CD14-positive monocyte (primary cell): ENCODE measurements around the gene SRSF6. TPM values are rescaled to one million over a fixed set of nuclear protein-coding genes. Genes with fewer than 3 reads are reported as not detected.

ENCODE experiments used
- DNase-seq, 3 donors: peaks; one replicate each; pipeline ENCODE4 v3.0.0-alpha.2; 2011 to 2022
- H2AFZ ChIP-seq: 2 replicates; pipeline ENCODE4 v1.6.0; 2012; ENCODE audit warnings: mild to moderate bottlenecking, low read depth, low read length, inconsistent platforms; ENCODE audit not compliant: insufficient read depth, poor library complexity, severe bottlenecking
- H3K27ac ChIP-seq, 2 donors: 1 replicate in 1 of 2; 2 replicates in 1 of 2; pipeline ENCODE4 v1.5.1; 2012 to 2013; ENCODE audit warnings: low read length in 2 of 2, control low read depth in 1 of 2, inconsistent platforms in 1 of 2, low read depth in 1 of 2, mild to moderate bottlenecking in 1 of 2
- H3K27me3 ChIP-seq, 2 donors: one replicate each; pipeline versions ENCODE4 v1.6.0 to v1.6.1; 2011 to 2013; ENCODE audit warnings: low read length in 2 of 2; ENCODE audit not compliant: control insufficient read depth in 2 of 2, insufficient read depth in 2 of 2
- H3K36me3 ChIP-seq, 2 donors: replicated peaks in 1 of 2; 1 replicate in 1 of 2; 2 replicates in 1 of 2; pipeline versions ENCODE4 v1.5.1 to v1.6.1; 2012 to 2013; ENCODE audit warnings: low read length in 2 of 2, control low read depth in 1 of 2, inconsistent platforms in 1 of 2, mild to moderate bottlenecking in 1 of 2; ENCODE audit not compliant: insufficient read depth in 2 of 2, control insufficient read depth in 1 of 2
- H3K4me1 ChIP-seq, 2 donors: 1 replicate in 1 of 2; 2 replicates in 1 of 2; pipeline versions ENCODE4 v1.5.1 to v1.6.1; 2012 to 2013; ENCODE audit warnings: low read length in 2 of 2, control low read depth in 1 of 2, inconsistent platforms in 1 of 2, mild to moderate bottlenecking in 1 of 2, moderate library complexity in 1 of 2; ENCODE audit not compliant: insufficient read depth in 2 of 2, control insufficient read depth in 1 of 2
- H3K4me2 ChIP-seq: replicated peaks from 2 replicates; pipeline ENCODE3; 2012; ENCODE audit warnings: low read length, moderate library complexity, mild to moderate bottlenecking; ENCODE audit not compliant: poor library complexity, severe bottlenecking; ENCODE audit errors: extremely low read depth
- H3K4me3 ChIP-seq, 3 experiments: fragments of 200-600 bp in 1 of 3; sonication (generic) in 1 of 3; replicated peaks in 1 of 3; 1 replicate in 2 of 3; 2 replicates in 1 of 3; pipeline ENCODE4 v1.5.1; 2011 to 2013; ENCODE audit warnings: low read length in 3 of 3, mild to moderate bottlenecking in 3 of 3, control low read depth in 2 of 3, low read depth in 2 of 3, inconsistent platforms in 1 of 3, moderate library complexity in 1 of 3
- H3K79me2 ChIP-seq: 2 replicates; pipeline ENCODE4 v1.6.0; 2012; ENCODE audit warnings: mild to moderate bottlenecking, control low read depth, inconsistent platforms, low read length, moderate library complexity; ENCODE audit not compliant: insufficient read depth
- H3K9ac ChIP-seq: 2 replicates; pipeline ENCODE4 v1.6.0; 2017; ENCODE audit warnings: low read length, mild to moderate bottlenecking; ENCODE audit not compliant: insufficient read depth, poor library complexity, severe bottlenecking
- H3K9me3 ChIP-seq, 2 donors: replicated peaks in 1 of 2; 1 replicate in 1 of 2; 2 replicates in 1 of 2; pipeline versions ENCODE4 v1.5.1 to v1.6.1; 2012 to 2013; ENCODE audit warnings: low read length in 2 of 2, control low read depth in 1 of 2; ENCODE audit not compliant: control insufficient read depth in 1 of 2, insufficient read depth in 1 of 2
- H4K20me1 ChIP-seq: 2 replicates; pipeline ENCODE4 v1.6.0; 2012; ENCODE audit warnings: mild to moderate bottlenecking, low read length, control low read depth, moderate library complexity; ENCODE audit not compliant: insufficient read depth
- H3K27ac Mint-ChIP-seq, 7 donors: one replicate each; pipeline ENCODE4 v1.8.0; 2020; ENCODE audit warnings: mild to moderate bottlenecking in 7 of 7, mixed read lengths in 7 of 7, moderate library complexity in 6 of 7, inconsistent platforms in 2 of 7
- H3K27me3 Mint-ChIP-seq, 3 donors: one replicate each; pipeline ENCODE4 v1.8.0; 2021 to 2022; ENCODE audit warnings: low read depth in 3 of 3, mild to moderate bottlenecking in 3 of 3, mixed read lengths in 3 of 3, moderate library complexity in 3 of 3, inconsistent platforms in 1 of 3
- H3K36me3 Mint-ChIP-seq, 2 donors: one replicate each; pipeline ENCODE4 v1.8.0; 2020; ENCODE audit warnings: mixed read lengths in 2 of 2, inconsistent platforms in 1 of 2, mild to moderate bottlenecking in 1 of 2
- H3K4me1 Mint-ChIP-seq: one replicate; pipeline ENCODE4 v1.8.0; 2020; ENCODE audit warnings: mild to moderate bottlenecking, mixed read lengths
- H3K4me3 Mint-ChIP-seq, 2 donors: one replicate each; pipeline ENCODE4 v1.8.0; 2020; ENCODE audit warnings: mild to moderate bottlenecking in 2 of 2, mixed read lengths in 2 of 2, moderate library complexity in 1 of 2
- H3K9me3 Mint-ChIP-seq, 7 donors: one replicate each; pipeline ENCODE4 v1.8.0; 2020 to 2022; ENCODE audit warnings: mixed read lengths in 7 of 7, mild to moderate bottlenecking in 6 of 7, moderate library complexity in 6 of 7, inconsistent platforms in 2 of 7
- WGBS: methylation state at CpG from one replicate; pipeline ENCODE4 v1.1.5; 2013; ENCODE audit warnings: missing lambda C conversion rate; ENCODE audit not compliant: insufficient coverage; 5-methylcytosine and 5-hydroxymethylcytosine counted together
- intact Hi-C, 2 donors: fragments of 100-400 bp; cut with micrococcal nuclease; formaldehyde crosslinking; loops; one replicate each; pipeline versions ENCODE4 v1.15.0 to v1.15.1; 2023
- polyA plus RNA-seq, 3 donors: library from polyadenylated mRNA; depleted of rRNA in 1 of 3; unstranded in 2 of 3; stranded (reverse) in 1 of 3; fragments of 300-500 nt in 2 of 3; fragments of >200 nt in 1 of 3; fragmentation: Illumina TruSeq in 2 of 3; gene quantifications; 1 replicate in 2 of 3; 2 replicates in 1 of 3; pipeline ENCODE4 v1.2.3, GENCODE V29; 2012 to 2021
- TF ChIP-seq, protein P1 (sequence below): fragments of 200-600 bp; IDR thresholded peaks from one replicate; pipeline ENCODE4 v1.8.0; 2022; ENCODE audit warnings: antibody characterized with exemption, mild to moderate bottlenecking

SRSF6 gene
- polyA plus RNA-seq, 3 donors, result 37.3 to 162 (median 45.5) TPM

DNA sequence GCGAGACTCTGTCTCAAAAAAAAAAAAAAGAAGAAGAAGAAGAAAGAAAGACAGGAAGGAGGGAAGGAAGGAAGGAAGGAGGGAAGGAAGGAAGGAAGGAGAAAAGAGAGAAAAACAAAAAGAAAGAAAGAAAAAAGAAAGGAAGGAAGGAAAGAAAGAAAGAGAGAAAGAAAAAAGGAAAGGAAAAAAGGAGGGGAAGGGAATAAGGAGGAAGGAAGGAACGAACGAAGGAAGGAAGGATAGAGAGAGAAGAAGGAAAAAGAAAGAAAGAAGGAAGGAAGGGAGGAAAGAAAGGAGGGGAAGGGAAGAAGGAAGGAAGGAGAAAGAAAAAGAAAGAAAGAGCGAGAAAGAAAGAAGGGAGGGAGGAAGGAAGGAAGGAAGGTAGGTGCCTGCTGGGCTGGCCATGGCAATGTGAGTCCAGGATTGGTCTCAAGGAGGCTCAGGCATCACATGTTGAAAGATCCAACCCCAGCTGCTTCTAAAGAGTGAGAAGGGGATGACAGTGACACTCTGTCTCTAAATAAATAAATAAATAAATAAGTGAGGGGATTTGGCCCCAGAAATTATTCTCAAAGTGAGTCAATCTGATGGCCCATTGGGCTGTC lies 24.3 kb upstream of the SRSF6 start:
- H3K27ac Mint-ChIP-seq, result no peak overlapping the region
- 93% methylated on average over 3 of the region's 4 CpGs for WGBS
- no peaks in the 10 kb centered on the region for H3K4me1 ChIP-seq

DNA sequence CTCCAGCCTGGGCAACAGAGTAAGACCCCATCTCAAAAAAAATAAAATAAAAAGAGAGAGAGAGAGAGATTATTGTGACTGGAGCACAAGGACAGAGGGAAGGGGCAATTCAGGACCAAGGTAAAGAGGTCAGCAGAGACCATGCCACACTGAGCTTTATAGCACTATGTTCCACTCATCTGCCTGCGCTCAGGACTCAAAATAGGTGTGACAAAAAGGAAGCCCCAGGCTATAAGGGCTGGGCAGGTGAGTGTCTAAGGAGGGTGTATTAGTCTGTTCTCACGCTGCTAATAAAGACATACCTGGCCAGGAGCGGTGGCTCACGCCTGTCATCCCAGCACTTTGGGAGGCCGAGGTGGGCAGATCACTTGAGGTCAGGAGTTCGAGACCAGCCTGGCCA lies 23.1 kb upstream of the SRSF6 start:
- Mint-ChIP-seq H3K27me3 (peaks cover 3 to 12% (median 6%) of the 10 kb centered on the region in 3 donors), H3K36me3 (no peaks in the 10 kb centered on the region), H3K4me3 (no peak overlapping the region), H3K9me3 (peaks cover 0 to 2% (median 1%) of the 10 kb centered on the region in 7 donors), H3K4me1 (no peaks in the 10 kb centered on the region), H3K27ac (no peak overlapping the region)
- Histone ChIP-seq H3K36me3 (no peaks in the 10 kb centered on the region), H3K4me2 (no peak overlapping the region), H3K79me2 (no peaks in the 10 kb centered on the region), H3K4me3 (no peak overlapping the region), H2AFZ (no peak overlapping the region), H3K27ac (no peak overlapping the region), H3K9me3 (no peaks in the 10 kb centered on the region), H4K20me1 (no peaks in the 10 kb centered on the region), H3K27me3 (peaks cover 0 to 2% of the 10 kb centered on the region in 2 donors), H3K4me1 (no peaks in the 10 kb centered on the region), H3K9ac (no peak overlapping the region)
- no peak for DNase-seq
- intact Hi-C loops, result no loop called here
- 94% methylated on average over 4 of the region's 6 CpGs for WGBS
- TF ChIP-seq, protein P1, sequence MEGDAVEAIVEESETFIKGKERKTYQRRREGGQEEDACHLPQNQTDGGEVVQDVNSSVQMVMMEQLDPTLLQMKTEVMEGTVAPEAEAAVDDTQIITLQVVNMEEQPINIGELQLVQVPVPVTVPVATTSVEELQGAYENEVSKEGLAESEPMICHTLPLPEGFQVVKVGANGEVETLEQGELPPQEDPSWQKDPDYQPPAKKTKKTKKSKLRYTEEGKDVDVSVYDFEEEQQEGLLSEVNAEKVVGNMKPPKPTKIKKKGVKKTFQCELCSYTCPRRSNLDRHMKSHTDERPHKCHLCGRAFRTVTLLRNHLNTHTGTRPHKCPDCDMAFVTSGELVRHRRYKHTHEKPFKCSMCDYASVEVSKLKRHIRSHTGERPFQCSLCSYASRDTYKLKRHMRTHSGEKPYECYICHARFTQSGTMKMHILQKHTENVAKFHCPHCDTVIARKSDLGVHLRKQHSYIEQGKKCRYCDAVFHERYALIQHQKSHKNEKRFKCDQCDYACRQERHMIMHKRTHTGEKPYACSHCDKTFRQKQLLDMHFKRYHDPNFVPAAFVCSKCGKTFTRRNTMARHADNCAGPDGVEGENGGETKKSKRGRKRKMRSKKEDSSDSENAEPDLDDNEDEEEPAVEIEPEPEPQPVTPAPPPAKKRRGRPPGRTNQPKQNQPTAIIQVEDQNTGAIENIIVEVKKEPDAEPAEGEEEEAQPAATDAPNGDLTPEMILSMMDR, result no peak

More for the DNA sequence above, 24.3 kb upstream of the SRSF6 start:
- H3K4me2 ChIP-seq, result no peak overlapping the region
- no peaks in the 10 kb centered on the region for H3K4me1 Mint-ChIP-seq
- no peaks in the 10 kb centered on the region for H3K9me3 ChIP-seq
- peaks cover 3 to 15% (median 6%) of the 10 kb centered on the region in 3 donors for H3K27me3 Mint-ChIP-seq
- intact Hi-C loops, result no loop called here
- H3K9me3 Mint-ChIP-seq, result peaks cover 0 to 2% (median 1%) of the 10 kb centered on the region in 7 donors
- DNase-seq, result no peak
- H4K20me1 ChIP-seq, result no peaks in the 10 kb centered on the region
- peaks cover 0 to 2% of the 10 kb centered on the region in 2 donors for H3K27me3 ChIP-seq
- H3K36me3 ChIP-seq, result no peaks in the 10 kb centered on the region
- no peaks in the 10 kb centered on the region for H3K36me3 Mint-ChIP-seq
- no peak overlapping the region for H3K27ac ChIP-seq
- H3K4me3 Mint-ChIP-seq, result no peak overlapping the region
- H3K4me3 ChIP-seq, result no peak overlapping the region
- no peak overlapping the region for H3K9ac ChIP-seq
- TF ChIP-seq, protein P1, result no peak
- no peak overlapping the region for H2AFZ ChIP-seq
- no peaks in the 10 kb centered on the region for H3K79me2 ChIP-seq
